Measurements from ENCODE around the gene DMD.

Gene DMD

DNA sequence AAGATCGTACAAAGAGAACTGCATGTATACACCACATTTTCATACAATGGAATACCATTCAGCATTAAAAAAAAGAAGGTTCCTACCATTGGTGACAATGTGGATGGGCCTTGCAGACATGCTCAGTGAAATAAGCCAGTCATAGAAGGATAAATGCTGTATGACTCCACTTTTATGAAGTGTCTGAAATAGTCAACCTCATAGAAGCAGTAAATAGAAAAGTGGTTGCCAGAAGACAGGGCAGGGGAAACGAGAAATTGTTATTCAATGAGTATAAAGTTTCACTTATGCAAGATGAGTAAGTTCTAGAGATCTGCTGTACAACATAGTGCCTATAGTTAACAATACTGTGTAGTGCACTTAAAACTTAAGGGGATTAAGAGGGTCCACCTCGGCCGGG lies 1882.1 kb downstream of the DMD start:
- DNase-seq (ENCODE audit: extremely low read depth in 1 of 2, low read depth in 1 of 2), result no peak

DNA sequence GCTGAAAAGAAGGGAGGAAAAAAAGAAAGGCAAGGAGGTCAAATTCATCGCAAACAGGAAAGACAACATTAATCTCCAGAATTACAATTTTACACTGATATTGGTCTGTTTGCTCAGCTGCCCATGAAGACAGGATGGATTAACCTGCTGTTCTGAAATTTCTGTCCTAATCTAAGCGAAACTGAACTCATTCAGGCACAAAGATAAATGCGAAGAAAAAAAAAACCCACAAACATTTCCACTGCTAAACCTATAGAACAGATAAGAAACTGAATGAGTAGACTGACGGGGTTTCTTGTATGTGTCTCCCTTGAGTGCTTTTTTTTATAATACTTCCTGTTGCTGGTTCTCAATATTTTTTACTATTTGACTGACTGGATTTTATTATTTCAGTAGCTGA lies 1887.7 kb downstream of the DMD start:
- DNase-seq (ENCODE audit: extremely low read depth in 1 of 2, low read depth in 1 of 2), result no peak

DNA sequence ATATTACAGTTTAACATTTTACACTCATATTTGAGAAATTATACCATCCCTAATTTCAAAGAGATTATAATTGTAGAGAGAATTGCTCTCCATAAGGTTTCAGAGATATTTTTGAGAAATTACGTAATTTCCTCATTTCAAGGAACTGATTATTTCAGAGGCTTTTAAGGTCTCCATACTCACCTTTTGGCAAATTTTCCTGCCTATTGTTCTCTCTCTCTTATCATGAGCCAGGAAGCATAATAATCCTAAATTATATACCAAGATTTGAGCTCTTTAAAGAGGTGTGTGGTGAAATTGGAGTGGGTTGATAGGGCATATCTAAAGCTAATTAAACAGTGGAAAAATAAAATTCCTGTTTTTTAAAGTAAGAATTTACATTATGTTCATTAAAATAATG lies 1890.6 kb downstream of the DMD start:
- DNase-seq (ENCODE audit: extremely low read depth in 1 of 2, low read depth in 1 of 2), result no peak

DNA sequence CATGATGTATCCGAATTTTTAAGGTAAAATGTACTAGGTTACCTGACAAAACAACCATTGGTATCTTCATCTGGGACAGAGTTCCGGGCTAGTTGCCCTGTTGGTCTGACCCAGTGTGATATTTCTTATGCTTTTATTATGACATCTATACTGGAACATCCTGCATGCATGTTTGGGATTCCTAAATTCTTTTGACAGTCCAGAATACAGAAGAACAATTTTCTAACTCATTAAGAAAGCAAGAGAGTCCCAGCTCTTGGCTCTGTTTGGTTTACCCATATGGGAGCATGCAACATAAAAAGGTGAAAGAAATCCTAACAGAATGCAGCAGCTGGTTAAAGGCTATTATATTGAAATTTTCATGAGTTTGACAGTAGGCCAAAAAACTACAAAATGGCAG lies 1891.8 kb downstream of the DMD start:
- DNase-seq (ENCODE audit: extremely low read depth in 1 of 2, low read depth in 1 of 2), result no peak

DNA sequence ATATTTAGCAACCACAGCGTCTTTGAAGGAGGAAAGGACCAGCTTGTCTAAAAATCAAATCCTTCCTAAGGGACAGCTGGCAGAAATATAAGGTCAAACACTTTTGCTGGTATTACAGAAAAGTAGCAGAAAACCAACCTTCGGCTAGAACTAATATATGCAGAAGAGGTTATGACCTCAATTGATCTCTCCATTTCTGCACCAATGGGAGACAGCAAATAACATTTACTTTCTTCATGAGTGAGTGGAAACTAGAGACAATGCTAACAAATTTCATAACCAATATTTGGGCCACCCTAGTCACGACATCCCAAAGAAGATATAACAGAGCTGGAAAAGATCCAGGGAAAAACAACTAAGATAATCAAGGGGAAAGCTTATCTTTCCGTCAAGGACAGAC lies 1892.5 kb downstream of the DMD start:
- no peak for DNase-seq (ENCODE audit: extremely low read depth in 1 of 2, low read depth in 1 of 2)

DNA sequence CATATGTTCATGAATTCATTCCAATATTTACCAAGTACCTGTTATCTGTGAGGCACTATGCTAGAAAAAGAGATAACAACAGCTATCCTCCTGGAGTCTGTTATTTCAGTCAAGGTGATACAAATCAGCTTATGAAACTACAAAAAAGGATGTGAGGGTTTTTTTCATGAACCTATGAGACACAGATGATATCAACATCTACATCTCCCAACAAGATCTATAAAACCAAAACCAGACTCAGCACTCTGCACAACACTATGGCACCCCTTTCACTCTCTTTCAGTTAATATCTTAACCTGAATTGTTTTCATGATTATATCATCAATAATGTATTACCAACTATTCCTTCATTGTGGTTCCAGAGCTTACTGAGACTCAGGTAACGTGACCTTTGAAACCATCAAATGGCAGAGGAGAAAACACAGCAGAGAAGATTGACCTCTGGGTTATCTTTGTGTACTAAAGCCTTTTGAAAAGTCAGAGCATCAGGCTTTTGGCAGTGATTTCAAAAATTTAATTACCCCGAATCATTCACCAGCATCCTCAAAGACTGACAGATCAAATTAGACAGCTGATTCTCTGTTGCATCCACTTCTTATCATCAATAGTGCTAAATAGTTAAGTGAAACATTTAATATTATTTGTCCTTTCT lies 1894.9 kb downstream of the DMD start:
- no peak for DNase-seq (ENCODE audit: extremely low read depth in 1 of 2, low read depth in 1 of 2)

DNA sequence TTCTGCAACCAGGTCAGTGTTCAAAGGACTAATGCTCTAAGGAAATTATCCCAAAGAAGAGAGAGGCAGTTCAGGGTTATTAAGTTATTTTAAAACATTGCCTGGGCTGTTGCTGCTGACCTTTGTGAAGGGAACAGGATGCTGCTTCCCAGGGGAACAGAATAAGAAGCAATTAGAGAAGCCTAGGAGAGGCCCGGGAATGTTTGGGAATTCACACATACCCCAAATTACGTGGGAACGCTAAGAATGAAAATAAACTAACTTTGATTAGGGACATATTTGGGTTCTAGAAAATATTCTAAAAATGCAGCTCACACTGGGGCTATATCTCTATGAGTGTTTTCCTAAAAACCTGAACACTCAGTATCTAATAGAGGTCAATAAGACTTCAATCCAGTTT lies 1896.4 kb downstream of the DMD start:
- no peak for DNase-seq (ENCODE audit: extremely low read depth in 1 of 2, low read depth in 1 of 2)

DNA sequence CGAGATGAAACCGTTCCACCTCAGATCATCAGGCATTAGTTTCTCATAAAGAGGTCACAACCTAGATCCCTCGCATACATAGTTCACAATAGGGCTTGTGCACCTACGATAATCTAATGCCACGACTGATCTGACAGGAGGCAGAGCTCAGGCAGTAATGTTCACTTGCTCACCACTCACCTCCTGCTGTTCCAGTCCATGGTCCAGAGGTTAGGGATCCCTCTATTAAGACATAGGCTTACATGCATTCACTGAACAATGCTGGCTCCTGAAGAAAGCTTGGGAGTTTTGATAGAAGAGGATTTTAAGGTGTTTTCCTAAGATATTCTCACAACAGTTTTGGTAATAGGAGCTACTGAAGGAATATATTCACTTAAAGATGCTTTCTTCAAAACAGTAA lies 1903.4 kb downstream of the DMD start:
- DNase-seq (ENCODE audit: extremely low read depth in 1 of 2, low read depth in 1 of 2), result no peak

DNA sequence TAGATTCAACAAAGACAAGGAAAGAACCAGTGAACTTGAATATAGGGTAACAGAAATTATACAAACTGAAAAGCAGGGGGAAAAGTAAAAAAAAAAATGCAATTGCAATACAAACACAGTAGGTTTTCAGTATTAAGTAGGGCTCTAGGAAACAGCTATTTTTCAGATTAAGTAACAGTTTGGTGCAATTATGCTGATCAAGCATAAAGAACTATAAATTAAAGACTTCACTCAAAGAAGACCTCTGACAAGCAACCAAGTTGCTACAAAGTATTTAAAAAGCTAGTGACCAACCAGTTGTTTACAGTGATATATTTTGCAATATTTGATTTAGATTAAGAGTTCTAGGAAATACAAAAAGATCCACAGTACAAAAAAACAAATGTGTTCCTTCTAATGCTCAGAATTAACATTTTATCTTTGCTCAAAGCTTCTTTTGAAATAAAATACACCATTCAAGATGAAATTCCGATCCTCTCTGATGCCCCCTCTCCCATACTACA lies 1908.7 kb downstream of the DMD start:
- DNase-seq (ENCODE audit: extremely low read depth in 1 of 2, low read depth in 1 of 2), result no peak

DNA sequence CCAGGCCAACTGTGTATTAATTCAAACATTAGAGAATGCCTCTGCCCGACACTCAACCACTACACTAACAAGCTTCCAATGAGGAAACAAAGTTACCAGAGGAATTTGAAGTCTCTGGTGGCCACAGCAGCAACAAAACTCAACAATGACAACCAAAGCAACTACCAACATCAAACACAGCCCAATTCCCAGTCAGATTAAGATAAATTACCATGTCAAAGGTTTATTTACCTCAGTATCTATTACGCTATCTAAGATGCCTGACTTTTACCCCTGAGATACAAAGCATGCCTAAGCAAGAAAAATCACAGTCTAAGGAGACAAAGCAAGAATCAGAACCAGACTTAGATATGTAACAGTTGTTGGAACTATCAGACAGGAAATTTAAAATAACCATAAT lies 1909.4 kb downstream of the DMD start:
- DNase-seq (ENCODE audit: extremely low read depth in 1 of 2, low read depth in 1 of 2), result no peak

DNA sequence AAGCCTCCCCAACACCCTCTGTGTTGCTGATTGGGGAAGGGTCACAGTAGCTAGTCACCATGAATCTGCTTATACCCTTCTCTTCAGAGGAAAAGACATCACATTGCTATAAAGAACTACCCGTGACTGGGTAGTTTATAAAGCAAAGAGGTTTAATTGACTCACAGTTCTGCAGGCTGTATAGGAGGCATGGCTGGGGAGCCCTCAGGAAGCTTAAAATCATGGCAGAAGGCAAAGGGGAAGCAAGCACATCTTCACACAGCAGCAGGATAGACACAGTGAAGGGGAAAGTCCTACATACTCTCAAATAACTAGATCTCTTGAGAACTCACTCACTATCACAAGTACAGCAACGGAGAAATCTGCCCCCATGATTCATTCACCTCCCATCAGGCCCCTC lies 1910.1 kb downstream of the DMD start:
- no peak for DNase-seq (ENCODE audit: extremely low read depth in 1 of 2, low read depth in 1 of 2)

DNA sequence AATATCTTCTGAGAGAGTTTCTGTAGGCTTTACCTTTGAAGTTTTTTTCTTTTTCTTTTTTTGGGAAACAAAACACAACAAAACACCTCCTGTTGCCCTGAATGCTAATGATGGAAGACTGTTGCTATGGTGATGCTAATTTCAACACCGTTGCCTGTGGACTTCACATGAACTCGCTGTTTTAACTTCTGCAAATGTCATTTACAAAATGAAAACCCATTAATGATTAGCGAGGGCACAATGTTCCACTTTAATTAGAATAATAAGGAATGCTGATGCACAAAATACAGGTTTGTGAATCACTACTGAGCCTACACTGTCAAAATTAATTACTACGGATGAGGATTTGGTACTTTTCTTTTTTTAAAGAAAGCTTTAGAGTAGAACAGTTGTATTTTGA lies 1912.4 kb downstream of the DMD start:
- DNase-seq (ENCODE audit: extremely low read depth in 1 of 2, low read depth in 1 of 2), result no peak

DNA sequence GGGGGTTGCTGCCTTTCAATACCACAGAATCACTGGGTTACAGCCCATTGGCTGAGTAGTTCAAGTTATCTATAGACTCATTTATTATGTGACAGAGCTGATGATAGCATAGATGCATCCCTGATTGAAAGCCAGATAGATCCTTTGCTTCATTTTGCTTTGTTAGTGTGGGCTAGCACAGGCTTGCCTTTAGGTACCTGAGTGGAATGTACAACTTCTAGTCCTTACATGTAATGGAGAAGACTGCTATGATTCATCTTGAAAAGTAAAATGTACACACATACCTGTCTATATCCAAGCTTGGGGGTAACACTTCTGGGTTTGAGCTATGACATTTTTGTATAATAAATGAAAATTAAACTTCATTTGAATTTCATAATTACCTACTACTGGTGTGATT lies 1913.5 kb downstream of the DMD start:
- DNase-seq (ENCODE audit: extremely low read depth in 1 of 2, low read depth in 1 of 2), result no peak

DNA sequence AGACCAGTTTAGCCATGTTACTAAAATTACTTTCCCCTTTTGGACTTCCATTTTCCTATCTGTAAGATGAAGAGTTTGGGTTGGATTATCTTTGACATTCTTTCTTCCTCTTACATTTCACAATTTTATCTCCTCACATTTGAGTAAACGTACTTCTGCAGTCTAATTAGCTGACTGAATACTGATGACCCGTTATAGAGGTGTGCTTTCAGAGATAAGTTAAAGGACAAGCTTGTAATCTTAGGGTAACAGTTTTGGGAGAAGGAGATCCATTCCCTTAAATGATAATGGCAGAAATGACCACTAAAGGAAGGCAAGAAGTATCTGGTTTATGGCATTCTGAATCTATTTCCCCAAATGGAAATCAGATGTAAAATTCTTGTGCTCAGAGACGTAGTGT lies 1916.9 kb downstream of the DMD start:
- DNase-seq (ENCODE audit: extremely low read depth in 1 of 2, low read depth in 1 of 2), result no peak

DNA sequence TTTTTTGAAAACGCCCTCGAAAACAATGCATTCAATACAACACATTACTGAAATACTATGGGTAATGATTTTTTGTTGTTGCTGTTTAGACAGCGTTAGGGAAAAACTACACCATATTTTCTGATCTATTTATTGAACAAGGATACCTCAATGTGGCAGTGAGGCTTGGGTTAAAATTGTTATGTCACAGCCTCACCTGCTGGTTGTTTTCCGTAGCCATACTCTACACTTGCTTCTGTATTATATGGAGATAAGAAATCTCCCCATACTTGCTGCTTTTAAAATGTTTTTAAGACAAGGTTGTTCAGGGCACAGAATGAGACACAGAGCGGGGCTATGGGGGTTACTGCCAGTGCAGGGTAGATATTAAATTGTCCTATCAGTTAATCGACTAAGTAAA lies 1917.9 kb downstream of the DMD start:
- DNase-seq (ENCODE audit: extremely low read depth in 1 of 2, low read depth in 1 of 2), result no peak

DNA sequence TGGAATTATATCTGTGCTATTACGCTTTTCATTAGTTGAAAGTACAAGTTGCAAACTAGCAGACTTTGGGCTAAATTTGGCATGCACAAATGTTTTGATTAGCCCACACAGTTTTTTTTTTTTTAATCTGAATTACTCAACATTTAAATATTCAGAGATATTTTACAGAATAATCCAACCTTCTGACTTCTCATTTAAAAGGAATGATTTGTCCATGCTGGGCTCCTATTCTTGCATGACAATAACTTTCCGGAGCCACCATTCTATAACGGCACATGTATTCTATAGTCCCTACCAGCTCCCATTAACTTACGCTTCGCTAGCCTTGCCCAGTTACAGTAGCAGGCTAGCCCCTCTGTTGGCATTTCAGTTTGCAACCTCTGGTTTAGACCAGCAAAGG lies 1920.2 kb downstream of the DMD start:
- no peak for DNase-seq (ENCODE audit: extremely low read depth in 1 of 2, low read depth in 1 of 2)

DNA sequence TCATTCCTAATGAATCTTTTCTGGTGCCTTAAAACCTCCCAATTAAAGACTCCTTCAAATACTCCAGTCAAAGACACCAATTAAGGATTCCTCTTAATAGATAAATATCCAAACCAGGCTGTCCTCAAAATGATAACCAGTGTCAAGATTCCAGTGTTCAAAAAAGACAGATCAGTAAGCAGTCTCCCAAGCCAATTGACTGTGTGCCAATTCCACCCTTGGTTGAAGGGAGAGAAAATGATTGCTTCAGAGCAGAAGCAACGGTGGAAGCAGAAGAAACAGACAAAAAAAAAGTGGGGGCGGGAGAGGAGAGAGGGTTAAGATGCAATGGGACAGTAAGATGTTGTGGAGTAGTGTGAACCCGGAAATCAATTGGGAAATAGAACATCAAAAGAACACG lies 1923.5 kb downstream of the DMD start:
- no peak for DNase-seq (ENCODE audit: extremely low read depth in 1 of 2, low read depth in 1 of 2)

DNA sequence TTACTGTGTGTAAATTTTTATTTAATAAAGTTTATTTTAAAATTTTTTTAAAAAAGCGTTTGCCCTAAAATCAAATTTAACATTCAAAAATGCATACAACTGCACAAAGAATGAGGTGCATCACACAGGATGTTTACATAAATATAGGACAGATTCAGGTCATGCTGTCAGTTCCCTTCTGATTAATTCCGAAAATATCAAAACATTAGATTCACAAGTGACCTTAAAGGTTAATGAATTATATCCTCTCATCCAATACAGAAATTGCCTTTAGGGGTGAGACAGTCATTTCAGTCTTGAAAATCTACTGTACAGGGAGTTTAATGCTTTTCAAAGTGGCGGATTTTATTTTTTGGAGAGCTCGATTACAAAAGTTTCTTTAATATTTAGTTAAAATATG lies 1930.8 kb downstream of the DMD start:
- DNase-seq (ENCODE audit: extremely low read depth in 1 of 2, low read depth in 1 of 2), result no peak

DNA sequence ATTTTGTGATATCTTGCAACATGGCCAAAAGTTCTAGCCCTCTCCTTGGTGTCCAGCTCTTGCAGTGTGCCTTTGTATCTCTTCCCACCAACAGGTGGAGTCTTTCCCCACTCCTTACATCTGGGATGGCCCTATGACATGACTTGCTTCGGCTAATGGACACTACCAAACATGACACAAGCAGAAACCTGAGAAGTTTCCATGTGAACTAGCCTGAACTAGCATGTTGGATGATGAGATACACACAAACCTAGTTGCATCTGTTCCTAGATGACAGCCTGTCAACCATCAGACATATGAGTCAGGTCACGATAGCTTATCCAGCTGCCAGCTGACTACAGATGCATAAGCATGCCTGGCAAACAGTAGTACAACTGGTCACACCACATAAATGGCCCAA lies 1932.0 kb downstream of the DMD start:
- DNase-seq (ENCODE audit: extremely low read depth in 1 of 2, low read depth in 1 of 2), result no peak

DNA sequence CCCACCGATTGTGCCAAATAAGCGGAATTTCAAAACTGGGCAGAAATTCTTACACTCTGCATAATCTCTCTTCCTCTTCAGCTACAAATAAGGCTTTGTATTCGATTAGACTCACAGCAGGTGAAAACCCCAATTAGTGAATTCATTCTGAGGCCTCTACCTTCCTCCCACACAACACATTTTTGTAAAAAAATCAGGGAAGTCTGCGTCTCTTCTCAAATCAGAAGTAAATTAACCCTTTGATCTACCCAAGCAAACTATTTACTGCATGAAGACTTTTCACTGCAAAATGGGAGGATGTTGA lies 1938.9 kb downstream of the DMD start:
- DNase-seq (ENCODE audit: extremely low read depth in 1 of 2, low read depth in 1 of 2), result no peak

DNA sequence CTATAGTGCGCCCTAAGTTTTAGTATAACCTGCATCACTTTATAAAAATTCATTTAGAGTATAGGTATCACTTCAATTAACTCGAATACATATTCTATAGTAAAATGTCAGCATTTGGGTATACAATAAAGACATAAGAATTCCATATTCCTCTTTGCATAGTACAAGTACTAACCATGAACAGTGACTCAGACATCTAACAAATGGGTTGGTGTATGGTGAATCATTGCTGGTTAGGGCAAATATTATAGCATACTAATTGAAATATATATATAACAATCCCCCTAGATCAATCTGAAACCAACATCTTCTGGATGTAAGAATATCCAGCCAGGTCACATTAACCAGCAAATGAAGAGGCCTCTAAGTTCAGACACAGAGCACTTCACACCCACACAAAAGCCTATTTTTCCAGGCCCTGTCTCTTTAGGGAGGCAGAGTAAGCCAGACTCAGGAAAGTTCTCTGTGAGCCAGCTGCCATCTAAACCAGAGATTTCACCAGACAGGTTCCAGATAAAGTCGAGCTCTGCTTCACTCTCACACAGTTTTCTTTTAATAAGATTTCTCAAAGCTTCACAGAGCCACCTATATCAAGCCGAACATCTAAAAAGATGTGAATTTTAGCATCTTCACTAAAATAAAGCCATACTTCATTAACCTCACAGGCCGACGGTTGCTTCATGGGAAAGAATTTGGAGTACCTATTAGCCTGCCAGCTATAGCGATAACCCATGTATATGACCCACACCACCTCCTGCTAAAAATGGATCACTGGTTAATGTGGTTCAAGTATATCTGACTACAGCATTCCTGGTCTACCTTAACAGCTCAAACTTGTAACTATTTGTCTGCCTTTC lies 1939.5 kb downstream of the DMD start:
- DNase-seq (ENCODE audit: extremely low read depth in 1 of 2, low read depth in 1 of 2), result no peak

DNA sequence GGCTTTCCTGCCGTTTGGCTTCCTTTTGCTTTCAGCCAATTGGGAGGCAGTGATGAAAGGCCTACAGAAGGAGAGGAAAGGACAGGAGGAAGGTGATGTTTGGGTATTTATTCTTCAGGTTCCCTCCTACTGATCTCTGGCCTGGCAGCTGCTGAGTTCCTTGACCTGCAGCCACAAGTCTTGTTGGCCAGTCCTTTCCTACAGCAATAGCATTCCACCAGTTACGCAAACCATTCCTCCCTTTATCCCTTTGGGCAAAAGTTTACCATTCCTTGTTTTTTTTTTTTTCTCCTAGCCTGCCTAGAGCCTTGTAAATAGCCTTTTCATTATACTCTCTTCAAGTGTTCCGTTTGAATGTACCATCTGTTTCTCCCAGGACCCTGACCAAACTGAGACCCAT lies 1941.4 kb downstream of the DMD start:
- DNase-seq (ENCODE audit: extremely low read depth in 1 of 2, low read depth in 1 of 2), result no peak

DNA sequence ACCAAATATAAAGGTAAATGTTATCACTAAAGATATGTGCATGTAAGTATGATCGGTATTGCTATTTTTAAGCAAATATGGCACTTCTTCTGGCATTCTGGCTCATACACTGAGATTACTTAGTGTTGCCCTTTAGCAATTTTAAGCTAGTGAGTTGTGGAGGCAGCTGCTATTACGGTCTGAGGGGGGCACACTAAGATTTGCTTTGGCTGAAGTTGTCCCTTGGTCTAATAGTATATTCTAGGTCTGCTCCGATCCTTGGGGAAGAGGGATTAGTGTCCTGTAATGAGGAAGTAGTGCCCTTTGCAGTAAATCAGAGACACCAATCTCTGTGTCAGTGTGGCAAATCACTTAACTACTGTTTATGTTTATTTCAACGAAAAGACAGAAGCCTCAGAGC lies 1943.0 kb downstream of the DMD start:
- no peak for DNase-seq (ENCODE audit: extremely low read depth in 1 of 2, low read depth in 1 of 2)
